ENCODE measurements around the gene MAMLD1.

Gene MAMLD1

DNA sequence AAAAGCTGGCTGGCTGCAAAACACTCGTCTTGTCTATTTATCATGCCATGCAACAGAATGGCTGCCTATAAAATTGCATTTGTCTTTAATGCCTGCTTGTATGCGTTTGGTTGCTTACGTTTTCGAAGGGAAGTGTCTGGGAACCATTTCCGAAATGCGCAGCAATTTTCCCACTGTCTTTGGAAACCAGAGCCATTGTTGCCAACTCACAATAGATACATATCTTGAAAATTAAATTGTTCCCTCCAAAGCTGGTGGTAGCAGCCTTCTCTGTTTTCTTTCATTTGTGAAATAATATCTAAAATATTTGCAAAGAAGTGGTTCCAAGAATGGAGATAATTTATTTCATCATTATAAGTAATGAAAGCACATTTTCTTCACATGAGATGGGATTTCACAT lies 53.4 kb downstream of the MAMLD1 start:
- H3F3A ChIP-seq (ENCODE audit: insufficient read depth) = no peaks in the 10 kb centered on the region
- no peaks in the 10 kb centered on the region for H3K9me2 ChIP-seq (replicated peaks; ENCODE audit: insufficient read depth, low read length)
- no peak overlapping the region for H3K4me3 ChIP-seq (ENCODE audit: insufficient read depth, low read length, poor library complexity, severe bottlenecking)
- no peaks in the 10 kb centered on the region for H4K20me1 ChIP-seq (ENCODE audit: low read depth, low read length)
- H3K9ac ChIP-seq (ENCODE audit: low read length) = no peak overlapping the region
- no peaks in the 10 kb centered on the region for H3K79me2 ChIP-seq (ENCODE audit: insufficient read depth, low read length)
- no peak for TF ChIP-seq EZH2phosphoT487 (conservative IDR thresholded peaks at IDR 0.05; ENCODE audit: low read length)
- TF ChIP-seq, protein P1, sequence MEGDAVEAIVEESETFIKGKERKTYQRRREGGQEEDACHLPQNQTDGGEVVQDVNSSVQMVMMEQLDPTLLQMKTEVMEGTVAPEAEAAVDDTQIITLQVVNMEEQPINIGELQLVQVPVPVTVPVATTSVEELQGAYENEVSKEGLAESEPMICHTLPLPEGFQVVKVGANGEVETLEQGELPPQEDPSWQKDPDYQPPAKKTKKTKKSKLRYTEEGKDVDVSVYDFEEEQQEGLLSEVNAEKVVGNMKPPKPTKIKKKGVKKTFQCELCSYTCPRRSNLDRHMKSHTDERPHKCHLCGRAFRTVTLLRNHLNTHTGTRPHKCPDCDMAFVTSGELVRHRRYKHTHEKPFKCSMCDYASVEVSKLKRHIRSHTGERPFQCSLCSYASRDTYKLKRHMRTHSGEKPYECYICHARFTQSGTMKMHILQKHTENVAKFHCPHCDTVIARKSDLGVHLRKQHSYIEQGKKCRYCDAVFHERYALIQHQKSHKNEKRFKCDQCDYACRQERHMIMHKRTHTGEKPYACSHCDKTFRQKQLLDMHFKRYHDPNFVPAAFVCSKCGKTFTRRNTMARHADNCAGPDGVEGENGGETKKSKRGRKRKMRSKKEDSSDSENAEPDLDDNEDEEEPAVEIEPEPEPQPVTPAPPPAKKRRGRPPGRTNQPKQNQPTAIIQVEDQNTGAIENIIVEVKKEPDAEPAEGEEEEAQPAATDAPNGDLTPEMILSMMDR (IDR thresholded peaks at IDR 0.05; ENCODE audit: insufficient read depth, low read length, poor library complexity, severe bottlenecking) = no peak
- H3K27me3 ChIP-seq (ENCODE audit: low read length) = no peaks in the 10 kb centered on the region
- no peak overlapping the region for H3K27ac ChIP-seq (ENCODE audit: low read depth, low read length)
- H3K9me3 ChIP-seq (ENCODE audit: insufficient read depth, low read length) = no peaks in the 10 kb centered on the region
- H3K36me3 ChIP-seq (ENCODE audit: low read length) = no peaks in the 10 kb centered on the region
- no peak overlapping the region for H2AFZ ChIP-seq (ENCODE audit: low read depth, low read length, severe bottlenecking)
- H3K4me2 ChIP-seq (ENCODE audit: low read depth, low read length, poor library complexity, severe bottlenecking) = no peak overlapping the region

DNA sequence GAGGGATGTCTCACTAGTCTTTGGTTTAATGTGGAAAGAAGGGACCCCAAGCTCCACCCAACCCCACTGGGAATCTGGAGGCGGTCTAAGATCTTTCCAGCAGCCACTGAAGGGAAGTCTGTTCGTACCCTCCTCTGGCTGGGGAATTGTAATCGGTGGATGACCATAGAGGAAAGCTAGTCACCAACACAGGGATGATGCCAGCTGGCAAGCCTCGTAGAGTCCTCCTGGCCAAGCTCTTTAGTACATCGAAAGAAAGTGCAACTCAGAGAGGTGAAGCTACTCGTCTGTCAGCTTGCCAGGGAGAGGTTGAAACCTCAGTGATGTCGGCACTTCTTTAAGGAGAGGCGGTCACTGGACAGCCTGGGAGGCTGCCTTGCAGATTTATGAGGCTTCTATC lies 58.7 kb downstream of the MAMLD1 start:
- H4K20me1 ChIP-seq (ENCODE audit: low read depth, low read length) = no peaks in the 10 kb centered on the region
- TF ChIP-seq EZH2phosphoT487 (conservative IDR thresholded peaks at IDR 0.05; ENCODE audit: low read length) = no peak
- TF ChIP-seq, protein P1 (IDR thresholded peaks at IDR 0.05; ENCODE audit: insufficient read depth, low read length, poor library complexity, severe bottlenecking) = no peak
- no peaks in the 10 kb centered on the region for H3K27me3 ChIP-seq (ENCODE audit: low read length)
- H3K9me3 ChIP-seq (ENCODE audit: insufficient read depth, low read length) = no peaks in the 10 kb centered on the region
- no peak overlapping the region for H3K4me2 ChIP-seq (ENCODE audit: low read depth, low read length, poor library complexity, severe bottlenecking)
- no peaks in the 10 kb centered on the region for H3K36me3 ChIP-seq (ENCODE audit: low read length)
- H3K4me3 ChIP-seq (ENCODE audit: insufficient read depth, low read length, poor library complexity, severe bottlenecking) = no peak overlapping the region
- H3K9me2 ChIP-seq (replicated peaks; ENCODE audit: insufficient read depth, low read length) = no peaks in the 10 kb centered on the region
- no peak overlapping the region for H3K9ac ChIP-seq (ENCODE audit: low read length)
- H3K27ac ChIP-seq (ENCODE audit: low read depth, low read length) = no peak overlapping the region
- H3F3A ChIP-seq (ENCODE audit: insufficient read depth) = no peaks in the 10 kb centered on the region
- H2AFZ ChIP-seq (ENCODE audit: low read depth, low read length, severe bottlenecking) = no peak overlapping the region
- no peaks in the 10 kb centered on the region for H3K79me2 ChIP-seq (ENCODE audit: insufficient read depth, low read length)

GRCh38 chrX:150429594-150429993 lies 66.5 kb downstream of the MAMLD1 start:
- H4K20me1 ChIP-seq (ENCODE audit: low read depth, low read length) = no peaks in the 10 kb centered on the region
- H3K9me3 ChIP-seq (ENCODE audit: insufficient read depth, low read length) = no peaks in the 10 kb centered on the region
- H2AFZ ChIP-seq (ENCODE audit: low read depth, low read length, severe bottlenecking) = no peak overlapping the region
- TF ChIP-seq EZH2phosphoT487 (conservative IDR thresholded peaks at IDR 0.05; ENCODE audit: low read length) = no peak
- TF ChIP-seq, protein P1 (IDR thresholded peaks at IDR 0.05; ENCODE audit: insufficient read depth, low read length, poor library complexity, severe bottlenecking) = no peak
- no peaks in the 10 kb centered on the region for H3K79me2 ChIP-seq (ENCODE audit: insufficient read depth, low read length)
- H3K27ac ChIP-seq (ENCODE audit: low read depth, low read length) = no peak overlapping the region
- no peak overlapping the region for H3K4me3 ChIP-seq (ENCODE audit: insufficient read depth, low read length, poor library complexity, severe bottlenecking)
- H3F3A ChIP-seq (ENCODE audit: insufficient read depth) = no peaks in the 10 kb centered on the region
- H3K9me2 ChIP-seq (replicated peaks; ENCODE audit: insufficient read depth, low read length) = no peaks in the 10 kb centered on the region
- H3K27me3 ChIP-seq (ENCODE audit: low read length) = no peaks in the 10 kb centered on the region
- H3K9ac ChIP-seq (ENCODE audit: low read length) = no peak overlapping the region
- H3K36me3 ChIP-seq (ENCODE audit: low read length) = no peaks in the 10 kb centered on the region
- H3K4me2 ChIP-seq (ENCODE audit: low read depth, low read length, poor library complexity, severe bottlenecking) = no peak overlapping the region

Measured in SU-DHL-6 (cell line).